Breast epithelium (tissue), 3 donors: ENCODE data around the gene TJAP1.

Experiments
- POLR2A ChIP-seq: fragments of 450-650 bp; IDR thresholded peaks from one replicate; pipeline ENCODE4 v1.6.1; 2016; ENCODE audit warnings: antibody characterized with exemption, mild to moderate bottlenecking, moderate library complexity
- TF ChIP-seq, protein P1 (sequence below), 3 donors: fragments of 450-650 bp; IDR thresholded peaks; one replicate each; pipeline ENCODE4 v1.5.1; 2016 to 2017; ENCODE audit warnings: antibody characterized with exemption in 3 of 3, mild to moderate bottlenecking in 3 of 3, moderate library complexity in 3 of 3

DNA sequence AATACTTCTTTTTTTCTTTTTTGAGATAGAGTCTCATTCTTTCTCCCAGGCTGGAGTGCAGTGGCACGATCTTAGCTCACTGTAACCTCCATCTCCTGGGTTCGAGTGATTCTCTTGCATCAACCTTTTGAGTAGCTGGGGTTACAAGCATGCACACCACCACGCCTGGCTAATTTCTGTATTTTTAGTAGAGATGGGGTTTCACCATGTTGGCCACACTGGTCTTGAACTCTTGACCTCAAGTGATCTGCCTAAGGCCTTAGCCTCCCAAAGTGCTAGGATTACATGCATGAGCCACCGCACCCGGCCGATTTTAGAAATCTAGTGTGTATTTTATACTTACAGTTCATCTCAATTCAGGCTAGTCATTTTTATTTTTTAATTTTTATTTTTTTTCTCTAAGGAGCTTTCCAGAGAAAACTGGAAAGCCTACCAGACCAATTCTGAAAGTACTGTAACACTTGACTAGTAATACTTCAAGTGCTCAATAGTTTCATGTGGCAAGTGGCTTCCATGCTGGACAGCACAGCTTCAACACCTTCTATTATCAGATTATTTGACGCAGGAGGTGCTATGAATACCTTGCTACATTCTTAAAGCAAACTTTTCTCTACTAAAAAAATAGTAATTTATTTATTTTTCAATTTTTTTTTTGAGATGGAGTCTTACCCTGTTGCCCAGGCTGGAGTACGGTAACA is 64.6 kb downstream of the TJAP1 start:
- TF ChIP-seq, protein P1, sequence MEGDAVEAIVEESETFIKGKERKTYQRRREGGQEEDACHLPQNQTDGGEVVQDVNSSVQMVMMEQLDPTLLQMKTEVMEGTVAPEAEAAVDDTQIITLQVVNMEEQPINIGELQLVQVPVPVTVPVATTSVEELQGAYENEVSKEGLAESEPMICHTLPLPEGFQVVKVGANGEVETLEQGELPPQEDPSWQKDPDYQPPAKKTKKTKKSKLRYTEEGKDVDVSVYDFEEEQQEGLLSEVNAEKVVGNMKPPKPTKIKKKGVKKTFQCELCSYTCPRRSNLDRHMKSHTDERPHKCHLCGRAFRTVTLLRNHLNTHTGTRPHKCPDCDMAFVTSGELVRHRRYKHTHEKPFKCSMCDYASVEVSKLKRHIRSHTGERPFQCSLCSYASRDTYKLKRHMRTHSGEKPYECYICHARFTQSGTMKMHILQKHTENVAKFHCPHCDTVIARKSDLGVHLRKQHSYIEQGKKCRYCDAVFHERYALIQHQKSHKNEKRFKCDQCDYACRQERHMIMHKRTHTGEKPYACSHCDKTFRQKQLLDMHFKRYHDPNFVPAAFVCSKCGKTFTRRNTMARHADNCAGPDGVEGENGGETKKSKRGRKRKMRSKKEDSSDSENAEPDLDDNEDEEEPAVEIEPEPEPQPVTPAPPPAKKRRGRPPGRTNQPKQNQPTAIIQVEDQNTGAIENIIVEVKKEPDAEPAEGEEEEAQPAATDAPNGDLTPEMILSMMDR (IDR thresholded peaks at IDR 0.05), result no peak
- TF ChIP-seq POLR2A, result no peak
